Measurements from ENCODE around the gene NFIB. TPM values are rescaled to one million over a fixed set of nuclear protein-coding genes. Genes with fewer than 3 reads are reported as not detected.

NFIB gene
- total and polyA plus RNA-seq, 2 of the 13 experiments (the other 11 are each of a cell fraction or from before 2014, with no cell fraction given): 0.98 to 4.6 TPM

- no peak for TF ChIP-seq ARID4A (CRISPR knock-in tag; IDR thresholded peaks at IDR 0.05; ENCODE audit: borderline replicate concordance)
- TF ChIP-seq ZNF337 (CRISPR knock-in tag; IDR thresholded peaks at IDR 0.05; ENCODE audit: borderline replicate concordance, low read depth): no peak
- TF ChIP-seq ATAD3A (CRISPR knock-in tag; IDR thresholded peaks at IDR 0.05): no peak
- peak; percentile 79 for TF ChIP-seq SMC3 (IDR thresholded peaks at IDR 0.05; ENCODE audit: low read length)
Observed at GRCh38 chr9:14353222-14354056, 39.5 kb upstream of the NFIB start (continued).

GRCh38 chr9:14352503-14352902 lies 38.6 kb upstream of the NFIB start:
- H3K27ac ChIP-seq (ENCODE audit: extremely low read length, insufficient read depth, low read length): no peak overlapping the region
- H3K27me3 ChIP-seq (ENCODE audit: control insufficient read depth in 1 of 2, insufficient read depth in 2 of 2, low read length in 2 of 2): peaks cover 0 to 56% of the 10 kb centered on the region in 2 experiments; a peak in 4 of 5 replicates
- ChIA-PET POLR2A (no interaction called here), CTCF (ENCODE audit: low intra/inter-chr PET ratio, low total read pairs) (interaction anchor here (0.8 to 1.5 kb wide), 2 partner anchors 284 to 925 kb away, joined by 3 to 6 read pairs; no protein-coding TSS in a partner anchor)
- ATAC-seq (peak; percentile 63), FAIRE-seq (no peak), DNase-seq (ENCODE audit: low spot score) (peak; percentile 30)
- no peaks in the 10 kb centered on the region for H3K36me3 ChIP-seq (replicated peaks in 1 of 2; ENCODE audit: control insufficient read depth in 1 of 2, insufficient read depth in 2 of 2, low read length in 2 of 2)
- no peaks in the 10 kb centered on the region for H3K9me3 ChIP-seq (ENCODE audit: low read length)
- H3K4me3 ChIP-seq (replicated peaks in 1 of 3; ENCODE audit: insufficient read depth in 1 of 3, low read depth in 2 of 3, low read length in 3 of 3): no peak overlapping the region
- intact Hi-C loops (cut with micrococcal nuclease; ENCODE audit: unreplicated experiment) (loop anchor here (2.0 kb wide), 1 partner anchor 30 kb away; no protein-coding TSS in a partner anchor), in situ Hi-C loops (cut with HindIII; ENCODE audit: extremely low pct_ligation_motif_present, low pct_unique_long_range_greater_than_20kb) (loop anchor here (5.0 to 25.0 kb wide), 5 partner anchors 285 to 1315 kb away; no protein-coding TSS in a partner anchor)
- H3K4me2 ChIP-seq (ENCODE audit: low read depth, low read length): no peak overlapping the region
- no peak overlapping the region for H3K9ac ChIP-seq (ENCODE audit: insufficient read depth, low read depth, low read length)
- WGBS (ENCODE audit: low lambda C conversion rate): 0% methylated on average over 4 of the region's 4 CpGs
- H2AFZ ChIP-seq (ENCODE audit: low read length): no peak overlapping the region
- H3K79me2 ChIP-seq (ENCODE audit: insufficient read depth, low read length): no peaks in the 10 kb centered on the region
- no peaks in the 10 kb centered on the region; the same call in 1 of the 2 replicates for H4K20me1 ChIP-seq (ENCODE audit: insufficient read depth, low read length)
- H3K4me1 ChIP-seq (ENCODE audit: insufficient read depth, low read length): peaks cover 22% of the 10 kb centered on the region
- no TSS peak for BruUV-seq (replicated peaks)
- TF ChIP-seq ZNF746 (CRISPR knock-in tag; IDR thresholded peaks at IDR 0.05) (no peak), ZNF839 (CRISPR knock-in tag; IDR thresholded peaks at IDR 0.05; ENCODE audit: borderline replicate concordance) (no peak), FOXA3 (CRISPR knock-in tag; IDR thresholded peaks at IDR 0.05) (peak; percentile 56), ZNF609 (CRISPR knock-in tag; IDR thresholded peaks at IDR 0.05; ENCODE audit: borderline replicate concordance) (peak; percentile 24; the same call in 1 of the 2 replicates), SOX13 (IDR thresholded peaks at IDR 0.05) (no peak), SOX13 (CRISPR knock-in tag; conservative IDR thresholded peaks at IDR 0.05 in 1 of 2, IDR thresholded peaks at IDR 0.05 in 1 of 2) (0 out of 4 replicates have a peak, but pooled peaks of 1 of the 2 experiments have one; percentile 20), GATAD2A (CRISPR knock-in tag; IDR thresholded peaks at IDR 0.05) (0 out of 2 replicates have a peak, but pooled peaks have one; percentile 16), FOXA1 (IDR thresholded peaks at IDR 0.05) (no peak), FOXA1 (CRISPR knock-in tag; IDR thresholded peaks at IDR 0.05) (peak; percentile 66; the same call in 1 of the 2 replicates)

Data from HepG2 (cell line).